ENCODE measurements around the gene RAPGEFL1. TPM values are rescaled to one million over a fixed set of nuclear protein-coding genes. Genes with fewer than 3 reads are reported as not detected.

Gene RAPGEFL1
- total and polyA plus RNA-seq, 10 of the 15 experiments (the other 5 are each of a cell fraction or from before 2014, with no cell fraction given) = 0.13 to 3.2 (median 1.5) TPM

- TF ChIP-seq POU2F2 (IDR thresholded peaks at IDR 0.05; ENCODE audit: borderline replicate concordance, low read depth, low read length) (no peak), BMI1 (IDR thresholded peaks at IDR 0.05; ENCODE audit: borderline replicate concordance) (no peak)
These were observed 27.0 kb upstream of the RAPGEFL1 start (continued) for GRCh38 chr17:40150276-40150675.

- Histone ChIP-seq H3K4me1 (ENCODE audit: control insufficient read depth, insufficient read depth, low read length) (peaks cover 16% of the 10 kb centered on the region), H3K4me2 (ENCODE audit: control insufficient read depth, insufficient read depth) (no peak overlapping the region), H3K27ac (ENCODE audit: control insufficient read depth, insufficient read depth) (peak overlapping the region; percentile 6; the same call in 1 of the 2 replicates), H4K20me1 (ENCODE audit: control insufficient read depth, insufficient read depth) (no peaks in the 10 kb centered on the region), H3K9me3 (replicated peaks; ENCODE audit: control insufficient read depth, insufficient read depth, low read length) (no peaks in the 10 kb centered on the region), H3K79me2 (ENCODE audit: control insufficient read depth, insufficient read depth, low read length) (peaks cover 17% of the 10 kb centered on the region), H3K36me3 (ENCODE audit: control insufficient read depth in 2 of 2, insufficient read depth in 2 of 2, low read length in 1 of 2) (peaks cover 5 to 15% of the 10 kb centered on the region in 2 experiments), H2AFZ (ENCODE audit: control insufficient read depth, low read depth, low read length) (no peak overlapping the region), H3K27me3 (replicated peaks in 1 of 2; ENCODE audit: control insufficient read depth in 2 of 2, insufficient read depth in 2 of 2, low read length in 1 of 2) (no peaks in the 10 kb centered on the region), H3K9ac (ENCODE audit: control insufficient read depth, insufficient read depth, low read length) (no peak overlapping the region), H3K4me3 (no peak overlapping the region)
- ChIA-PET SMC1A (ENCODE audit: uncharacterized antibody, unreplicated experiment) (interaction anchor here (1.4 to 3.8 kb wide), 6 partner anchors 11 to 39 kb away, joined by 4 to 44 read pairs (median 10); partner anchors contain the start of gene CASC3), RAD21 (ENCODE audit: unreplicated experiment) (interaction anchor here (0.7 to 2.8 kb wide), 5 partner anchors 16 to 47 kb away, joined by 3 to 25 read pairs (median 4); no protein-coding TSS in a partner anchor), POLR2A (interaction anchor here (0.6 to 2.3 kb wide), 7 partner anchors 9 to 133 kb away, joined by 5 to 7 read pairs (median 5); no protein-coding TSS in a partner anchor), CTCF (interaction anchor here (1.0 to 3.4 kb wide), 6 partner anchors 8 to 136 kb away, joined by 3 to 34 read pairs (median 4); partner anchors contain the start of gene CSF3)
- intact Hi-C loops (cut with micrococcal nuclease; ENCODE audit: unreplicated experiment) (loop anchor here (5.0 kb wide), 1 partner anchor 39 kb away; no protein-coding TSS in a partner anchor), in situ Hi-C loops (cut with MboI) (no loop called here)
- WGBS (ENCODE audit: insufficient coverage, insufficient replicate concordance, low lambda C conversion rate, missing lambda C conversion rate) = 88% methylated on average over 7 of the region's 7 CpGs
- ATAC-seq (no peak), DNase-seq (ENCODE audit: low read depth, low spot score) (no peak), FAIRE-seq (no peak)
- BruUV-seq (replicated peaks) = no TSS peak
- TF ChIP-seq TCF12 (IDR thresholded peaks at IDR 0.05; ENCODE audit: low read depth, low read length) = no peak
- no peak for TF ChIP-seq CHD1 (IDR thresholded peaks at IDR 0.05; ENCODE audit: low read depth, low read length)
- no peak for TF ChIP-seq NR2C2 (IDR thresholded peaks at IDR 0.05; ENCODE audit: borderline replicate concordance, control insufficient read depth, insufficient read length, low read depth)
- no peak for TF ChIP-seq E4F1 (IDR thresholded peaks at IDR 0.05; ENCODE audit: borderline replicate concordance, partially characterized antibody)
- no peak for TF ChIP-seq IRF3 (IDR thresholded peaks at IDR 0.05)
- TF ChIP-seq ZBTB33 (IDR thresholded peaks at IDR 0.05) = no peak
- no peak for TF ChIP-seq YBX1 (IDR thresholded peaks at IDR 0.05)
- no peak for TF ChIP-seq ZNF592 (IDR thresholded peaks at IDR 0.05)
- TF ChIP-seq SMAD1 (IDR thresholded peaks at IDR 0.05; ENCODE audit: low read depth, partially characterized antibody) = no peak
These were observed 25.8 kb upstream of the RAPGEFL1 start for GRCh38 chr17:40151414-40151963.
